HG03095 (cell line): ENCODE measurements around the gene KANK4.
"Not testable (repeated sequence)": the region's sequence is repeated elsewhere in the genome, so short reads cannot be mapped to it uniquely, and the experiment has no call there.

Experiments
- ATAC-seq: cut with Tn5 transposase; IDR thresholded peaks from one replicate; pipeline ENCODE4 v1.9.1; 2021; ENCODE audit warnings: moderate library complexity; ENCODE audit not compliant: unreplicated experiment

KANK4 gene

GRCh38 chr1:62241371-62242131, 77.7 kb downstream of the KANK4 start:
- ATAC-seq = no peak

GRCh38 chr1:62240651-62241370, 78.4 kb downstream of the KANK4 start:
- no peak for ATAC-seq

- ATAC-seq = not testable (repeated sequence)
Observed at GRCh38 chr1:62239652-62240403, 79.4 kb downstream of the KANK4 start.

GRCh38 chr1:62238507-62238906, 80.7 kb downstream of the KANK4 start:
- no peak for ATAC-seq

GRCh38 chr1:62237950-62238374, 81.3 kb downstream of the KANK4 start:
- no peak for ATAC-seq

GRCh38 chr1:62237361-62237760, 81.9 kb downstream of the KANK4 start:
- no peak for ATAC-seq

- no peak for ATAC-seq
Observed at GRCh38 chr1:62235576-62235975, 83.7 kb downstream of the KANK4 start.

GRCh38 chr1:62234688-62235087, 84.5 kb downstream of the KANK4 start:
- ATAC-seq = no peak

- ATAC-seq = no peak
Observed at GRCh38 chr1:62233926-62234450, 85.2 kb downstream of the KANK4 start.

GRCh38 chr1:62232871-62233278, 86.4 kb downstream of the KANK4 start:
- ATAC-seq = no peak

GRCh38 chr1:62230718-62231117, 88.5 kb downstream of the KANK4 start:
- no peak for ATAC-seq

GRCh38 chr1:62229932-62230331, 89.3 kb downstream of the KANK4 start:
- no peak for ATAC-seq

- no peak for ATAC-seq
Observed at GRCh38 chr1:62229468-62229867, 89.8 kb downstream of the KANK4 start.

- ATAC-seq = no peak
Observed at GRCh38 chr1:62228883-62229187, 90.4 kb downstream of the KANK4 start.

- no peak for ATAC-seq
Observed at GRCh38 chr1:62228136-62228882, 90.9 kb downstream of the KANK4 start.

GRCh38 chr1:62227496-62227895, 91.7 kb downstream of the KANK4 start:
- no peak for ATAC-seq

- ATAC-seq = no peak
Observed at GRCh38 chr1:62224182-62224581, 95.1 kb downstream of the KANK4 start.

- no peak for ATAC-seq
Observed at GRCh38 chr1:62222321-62222720, 96.9 kb downstream of the KANK4 start.

GRCh38 chr1:62221171-62221570, 98.1 kb downstream of the KANK4 start:
- no peak for ATAC-seq

GRCh38 chr1:62220456-62220855, 98.8 kb downstream of the KANK4 start:
- ATAC-seq = not testable (repeated sequence)

GRCh38 chr1:62218604-62219003, 100.6 kb downstream of the KANK4 start:
- no peak for ATAC-seq
